Measurements from ENCODE around the gene HYAL3. TPM values are rescaled to one million over a fixed set of nuclear protein-coding genes. Genes with fewer than 3 reads are reported as not detected.

The HYAL3 gene
- total and polyA plus RNA-seq, 2 donors (not counting 1 experiment from before 2014, with no cell fraction given): 3.7 to 4.2 TPM

DNA sequence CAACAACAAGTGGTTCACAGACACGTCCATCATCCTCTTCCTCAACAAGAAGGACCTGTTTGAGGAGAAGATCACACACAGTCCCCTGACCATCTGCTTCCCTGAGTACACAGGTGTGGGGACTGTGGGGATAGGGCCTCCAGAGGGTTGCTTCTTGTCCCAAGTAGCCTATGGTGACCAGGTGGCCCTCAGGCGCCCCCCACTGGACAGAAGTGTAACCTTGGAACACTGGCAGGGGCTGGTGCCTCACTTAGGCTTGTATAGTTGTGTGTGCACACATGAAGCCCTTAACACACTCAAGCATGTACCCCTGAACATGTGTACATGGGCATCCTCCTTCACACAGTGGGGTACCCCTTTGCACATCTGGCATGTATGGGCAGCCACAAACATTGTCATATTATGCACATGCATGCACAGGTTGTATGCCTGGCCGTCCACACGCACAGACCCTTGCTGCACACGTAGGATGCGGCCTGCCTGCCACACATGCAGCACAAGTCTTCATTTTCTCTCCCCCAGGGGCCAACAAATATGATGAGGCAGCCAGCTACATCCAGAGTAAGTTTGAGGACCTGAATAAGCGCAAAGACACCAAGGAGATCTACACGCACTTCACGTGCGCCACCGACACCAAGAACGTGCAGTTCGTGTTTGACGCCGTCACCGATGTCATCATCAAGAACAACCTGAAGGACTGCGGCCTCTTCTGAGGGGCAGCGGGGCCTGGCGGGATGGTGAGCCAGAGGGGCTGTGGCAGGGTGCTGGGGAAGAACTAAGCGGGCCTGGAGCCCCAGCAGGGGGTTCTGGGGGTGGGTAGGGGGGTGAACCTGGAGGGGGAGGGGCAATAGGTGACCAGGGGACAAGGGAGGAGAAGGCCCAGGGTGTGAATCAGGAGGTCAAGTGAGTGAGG is 42.0 kb downstream of the HYAL3 start:
- Histone ChIP-seq H2AFZ (ENCODE audit: insufficient read depth, low read depth, low read length, poor library complexity, severe bottlenecking) (no peak overlapping the region), H3K4me2 (replicated peaks; ENCODE audit: low read depth, low read length, poor library complexity, severe bottlenecking) (no peak overlapping the region), H3K27me3 (replicated peaks in 1 of 4; ENCODE audit: control extremely low read depth in 1 of 4, control insufficient read depth in 3 of 4, insufficient read depth in 4 of 4, low read length in 3 of 4) (no peaks in the 10 kb centered on the region), H3K9ac (ENCODE audit: low read length) (no peak overlapping the region), H3K79me2 (ENCODE audit: control insufficient read depth, insufficient read depth, low read length) (peaks cover 34% of the 10 kb centered on the region), H3K4me3 (ENCODE audit: control extremely low read depth in 1 of 5, extremely low read depth in 1 of 5, insufficient read depth in 1 of 5, low read depth in 2 of 5, low read length in 4 of 5) (no peak overlapping the region), H3K9me3 (ENCODE audit: control extremely low read depth in 1 of 3, control insufficient read depth in 2 of 3, insufficient read depth in 1 of 3, low read length in 2 of 3) (no peaks in the 10 kb centered on the region), H4K20me1 (ENCODE audit: control insufficient read depth, insufficient read depth, low read length, poor library complexity, severe bottlenecking) (peaks cover 75% of the 10 kb centered on the region), H3K36me3 (replicated peaks in 1 of 2; ENCODE audit: control extremely low read depth in 1 of 2, control insufficient read depth in 1 of 2, extremely low read depth in 1 of 2, insufficient read depth in 2 of 2, low read length in 1 of 2) (peaks cover 0 to 57% of the 10 kb centered on the region in 2 experiments), H3K27ac (ENCODE audit: low read length in 2 of 2) (no peak overlapping the region), H3K4me1 (ENCODE audit: control insufficient read depth in 2 of 2, insufficient read depth in 2 of 2, low read length in 2 of 2) (peaks cover 12 to 23% of the 10 kb centered on the region in 2 donors)
- Mint-ChIP-seq H3K9me3 (ENCODE audit: insufficient read depth) (no peaks in the 10 kb centered on the region), H3K4me3 (no peak overlapping the region), H3K27me3 (no peaks in the 10 kb centered on the region), H3K4me1 (peaks cover 20% of the 10 kb centered on the region), H3K27ac (no peak overlapping the region)
- peak; percentile 44 for DNase-seq
- intact Hi-C loops (cut with micrococcal nuclease): no loop called here
- no peak for ATAC-seq (ENCODE audit: low read depth)
- ChIA-PET CTCF (interaction anchor here (1.0 to 27.3 kb wide), 6 partner anchors 8 to 65 kb away, joined by 3 to 596 read pairs (median 4); partner anchors contain the start of genes GNAI2 and HYAL2), POLR2A (no interaction called here)
- WGBS (ENCODE audit: insufficient coverage): 99% methylated on average over 17 of the region's 20 CpGs
- TF ChIP-seq, protein P1, sequence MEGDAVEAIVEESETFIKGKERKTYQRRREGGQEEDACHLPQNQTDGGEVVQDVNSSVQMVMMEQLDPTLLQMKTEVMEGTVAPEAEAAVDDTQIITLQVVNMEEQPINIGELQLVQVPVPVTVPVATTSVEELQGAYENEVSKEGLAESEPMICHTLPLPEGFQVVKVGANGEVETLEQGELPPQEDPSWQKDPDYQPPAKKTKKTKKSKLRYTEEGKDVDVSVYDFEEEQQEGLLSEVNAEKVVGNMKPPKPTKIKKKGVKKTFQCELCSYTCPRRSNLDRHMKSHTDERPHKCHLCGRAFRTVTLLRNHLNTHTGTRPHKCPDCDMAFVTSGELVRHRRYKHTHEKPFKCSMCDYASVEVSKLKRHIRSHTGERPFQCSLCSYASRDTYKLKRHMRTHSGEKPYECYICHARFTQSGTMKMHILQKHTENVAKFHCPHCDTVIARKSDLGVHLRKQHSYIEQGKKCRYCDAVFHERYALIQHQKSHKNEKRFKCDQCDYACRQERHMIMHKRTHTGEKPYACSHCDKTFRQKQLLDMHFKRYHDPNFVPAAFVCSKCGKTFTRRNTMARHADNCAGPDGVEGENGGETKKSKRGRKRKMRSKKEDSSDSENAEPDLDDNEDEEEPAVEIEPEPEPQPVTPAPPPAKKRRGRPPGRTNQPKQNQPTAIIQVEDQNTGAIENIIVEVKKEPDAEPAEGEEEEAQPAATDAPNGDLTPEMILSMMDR (IDR thresholded peaks at IDR 0.05): peak; percentile 41
- TF ChIP-seq EZH2 (IDR thresholded peaks at IDR 0.05; ENCODE audit: borderline replicate concordance, insufficient read depth, low read depth, low read length, poor library complexity, severe bottlenecking): no peak

DNA sequence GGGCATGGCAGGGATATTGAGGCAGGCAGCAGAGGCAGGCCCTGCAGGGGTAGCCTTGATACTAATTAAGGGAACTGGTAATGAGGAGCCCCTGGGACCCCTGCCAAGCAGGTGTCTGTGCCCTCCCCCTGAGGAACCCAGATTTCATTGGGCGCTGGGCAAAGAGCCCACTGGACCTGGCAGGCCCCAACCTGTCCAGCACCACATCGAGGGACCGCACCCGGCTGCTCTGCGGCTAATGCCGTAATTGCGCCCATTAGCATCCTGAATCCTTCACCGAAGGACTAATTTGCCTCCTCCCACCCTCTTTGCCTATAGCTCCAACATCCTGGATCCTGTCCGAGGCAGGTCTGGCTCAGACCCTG is 44.0 kb downstream of the HYAL3 start:
- H3K9ac ChIP-seq (ENCODE audit: low read length): no peak overlapping the region
- intact Hi-C loops (cut with micrococcal nuclease): no loop called here

More for the DNA sequence above, 44.0 kb downstream of the HYAL3 start:
- peaks cover 95% of the 10 kb centered on the region for H4K20me1 ChIP-seq (ENCODE audit: control insufficient read depth, insufficient read depth, low read length, poor library complexity, severe bottlenecking)
- no peak overlapping the region for H3K4me3 ChIP-seq (ENCODE audit: control extremely low read depth in 1 of 5, extremely low read depth in 1 of 5, insufficient read depth in 1 of 5, low read depth in 2 of 5, low read length in 4 of 5)
- Mint-ChIP-seq H3K4me1 (peaks cover 30% of the 10 kb centered on the region), H3K9me3 (ENCODE audit: insufficient read depth) (no peaks in the 10 kb centered on the region), H3K27me3 (no peaks in the 10 kb centered on the region), H3K27ac (peak overlapping the region; percentile 56), H3K4me3 (no peak overlapping the region)
- peaks cover 0 to 69% of the 10 kb centered on the region in 2 experiments for H3K36me3 ChIP-seq (replicated peaks in 1 of 2; ENCODE audit: control extremely low read depth in 1 of 2, control insufficient read depth in 1 of 2, extremely low read depth in 1 of 2, insufficient read depth in 2 of 2, low read length in 1 of 2)
- DNase-seq: no peak
- peaks cover 54% of the 10 kb centered on the region for H3K79me2 ChIP-seq (ENCODE audit: control insufficient read depth, insufficient read depth, low read length)
- ATAC-seq (ENCODE audit: low read depth): no peak
- H3K27ac ChIP-seq (ENCODE audit: low read length in 2 of 2): peak overlapping the region in 1 of 2 donors; percentile 12
- no peaks in the 10 kb centered on the region for H3K9me3 ChIP-seq (ENCODE audit: control extremely low read depth in 1 of 3, control insufficient read depth in 2 of 3, insufficient read depth in 1 of 3, low read length in 2 of 3)
- CTCF ChIA-PET: interaction anchor here (6.8 to 27.3 kb wide), 2 partner anchors 8 to 21 kb away, joined by 70 to 596 read pairs; partner anchors contain the start of gene GNAI2
- H3K4me1 ChIP-seq (ENCODE audit: control insufficient read depth in 2 of 2, insufficient read depth in 2 of 2, low read length in 2 of 2): peaks cover 8 to 28% of the 10 kb centered on the region in 2 donors
- H2AFZ ChIP-seq (ENCODE audit: insufficient read depth, low read depth, low read length, poor library complexity, severe bottlenecking): no peak overlapping the region
- no peak for TF ChIP-seq EZH2 (IDR thresholded peaks at IDR 0.05; ENCODE audit: borderline replicate concordance, insufficient read depth, low read depth, low read length, poor library complexity, severe bottlenecking)
- TF ChIP-seq, protein P1 (IDR thresholded peaks at IDR 0.05): no peak
- no peak overlapping the region for H3K4me2 ChIP-seq (replicated peaks; ENCODE audit: low read depth, low read length, poor library complexity, severe bottlenecking)
- H3K27me3 ChIP-seq (replicated peaks in 1 of 4; ENCODE audit: control extremely low read depth in 1 of 4, control insufficient read depth in 3 of 4, insufficient read depth in 4 of 4, low read length in 3 of 4): no peaks in the 10 kb centered on the region
- WGBS (ENCODE audit: insufficient coverage): 97% methylated on average over 7 of the region's 9 CpGs
- POLR2A ChIA-PET: no interaction called here

Data from B cell (primary cell).